Testis (tissue), 2 donors: ENCODE measurements around the gene MTR.

Source experiments
- POLR2A ChIP-seq: fragments of 450-650 bp; IDR thresholded peaks from one replicate; pipeline ENCODE4 v1.6.1; 2017; ENCODE audit warnings: antibody characterized with exemption, mild to moderate bottlenecking, moderate library complexity
- TF ChIP-seq, protein P1 (sequence below), 3 experiments: fragments of 450-650 bp in 2 of 3; fragments of 200-600 bp in 1 of 3; sonication (generic) in 1 of 3; IDR thresholded peaks; one replicate each; pipeline ENCODE4 v1.5.1; 2016 to 2019; ENCODE audit warnings: antibody characterized with exemption in 3 of 3, mild to moderate bottlenecking in 2 of 3, moderate library complexity in 1 of 3

DNA sequence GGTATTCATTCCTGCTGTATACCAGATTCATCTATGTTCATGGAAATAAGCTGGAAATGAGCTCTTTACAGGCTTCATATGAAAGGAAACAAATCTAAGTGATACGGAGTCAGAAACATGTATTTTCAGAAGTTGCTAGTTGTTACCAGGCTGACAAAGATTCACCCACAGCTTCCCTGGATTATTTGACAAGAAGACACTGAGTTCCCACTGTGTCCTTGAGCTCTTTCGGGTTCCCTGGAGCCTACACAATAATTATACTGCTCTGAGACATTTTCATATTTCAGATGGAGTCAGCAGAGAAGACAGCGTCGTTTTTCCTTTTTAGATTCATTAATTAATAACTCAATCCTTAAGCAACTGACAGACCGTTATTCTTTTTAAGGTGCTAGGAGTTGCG is 29.3 kb upstream of the MTR start:
- TF ChIP-seq, protein P1, sequence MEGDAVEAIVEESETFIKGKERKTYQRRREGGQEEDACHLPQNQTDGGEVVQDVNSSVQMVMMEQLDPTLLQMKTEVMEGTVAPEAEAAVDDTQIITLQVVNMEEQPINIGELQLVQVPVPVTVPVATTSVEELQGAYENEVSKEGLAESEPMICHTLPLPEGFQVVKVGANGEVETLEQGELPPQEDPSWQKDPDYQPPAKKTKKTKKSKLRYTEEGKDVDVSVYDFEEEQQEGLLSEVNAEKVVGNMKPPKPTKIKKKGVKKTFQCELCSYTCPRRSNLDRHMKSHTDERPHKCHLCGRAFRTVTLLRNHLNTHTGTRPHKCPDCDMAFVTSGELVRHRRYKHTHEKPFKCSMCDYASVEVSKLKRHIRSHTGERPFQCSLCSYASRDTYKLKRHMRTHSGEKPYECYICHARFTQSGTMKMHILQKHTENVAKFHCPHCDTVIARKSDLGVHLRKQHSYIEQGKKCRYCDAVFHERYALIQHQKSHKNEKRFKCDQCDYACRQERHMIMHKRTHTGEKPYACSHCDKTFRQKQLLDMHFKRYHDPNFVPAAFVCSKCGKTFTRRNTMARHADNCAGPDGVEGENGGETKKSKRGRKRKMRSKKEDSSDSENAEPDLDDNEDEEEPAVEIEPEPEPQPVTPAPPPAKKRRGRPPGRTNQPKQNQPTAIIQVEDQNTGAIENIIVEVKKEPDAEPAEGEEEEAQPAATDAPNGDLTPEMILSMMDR (IDR thresholded peaks at IDR 0.05), result no peak
- TF ChIP-seq POLR2A, result no peak
